HepG2 (cell line): ENCODE data around the gene GLB1L. TPM values are rescaled to one million over a fixed set of nuclear protein-coding genes. Genes with fewer than 3 reads are reported as not detected.
A peak's percentile ranks its signal among the peaks of the same experiment; 100 is the strongest.

Experiments
- ARNT ChIP-seq: fragments of 450-650 bp; IDR thresholded peaks from 2 replicates; pipeline ENCODE4 v1.6.1; 2017
- CEBPB ChIP-seq: IDR thresholded peaks from 2 replicates; pipeline ENCODE4 v1.6.1; 2011; ENCODE audit warnings: low read depth, low read length, improper control_type of control experiment, borderline replicate concordance
- ELF1 ChIP-seq: sonication (generic); formaldehyde crosslinking; IDR thresholded peaks from 2 replicates; pipeline ENCODE4 v1.4.0; 2020; ENCODE audit warnings: missing genetic modification reagents
- ESRRA ChIP-seq: sonication (generic); formaldehyde crosslinking; IDR thresholded peaks from 2 replicates; pipeline ENCODE4 v1.5.1; 2020; ENCODE audit warnings: mild to moderate bottlenecking, low read depth, missing genetic modification reagents
- HMGA1 ChIP-seq: sonication (generic); formaldehyde crosslinking; conservative IDR thresholded peaks from 2 replicates; pipeline ENCODE4 v1.4.0; 2020; ENCODE audit warnings: missing genetic modification reagents
- HNRNPLL ChIP-seq: fragments of 200-400 bp; formaldehyde crosslinking; IDR thresholded peaks from 2 replicates; pipeline ENCODE4 v1.6.1; 2017; ENCODE audit warnings: mild to moderate bottlenecking, low read depth, low read length; ENCODE audit not compliant: poor library complexity, severe bottlenecking
- ISX ChIP-seq: sonication (generic); formaldehyde crosslinking; conservative IDR thresholded peaks from 2 replicates; pipeline ENCODE4 v1.5.0; 2020; ENCODE audit warnings: missing genetic modification reagents
- POGZ ChIP-seq: sonication (generic); formaldehyde crosslinking; IDR thresholded peaks from 2 replicates; pipeline ENCODE4 v1.4.0; 2020; ENCODE audit warnings: mild to moderate bottlenecking, missing genetic modification reagents
- PPARG ChIP-seq: conservative IDR thresholded peaks from 2 replicates; pipeline ENCODE4 v1.6.1; 2016; ENCODE audit warnings: missing biosample characterization, missing genetic modification reagents
- REL ChIP-seq: sonication (generic); formaldehyde crosslinking; conservative IDR thresholded peaks from 2 replicates; pipeline ENCODE4 v1.8.0; 2022; ENCODE audit warnings: mild to moderate bottlenecking, missing genetic modification reagents, moderate library complexity
- RELA ChIP-seq: sonication (generic); formaldehyde crosslinking; IDR thresholded peaks from 2 replicates; pipeline ENCODE4 v1.4.0; 2020; ENCODE audit warnings: missing genetic modification reagents
- RNF2 ChIP-seq: fragments of 450-650 bp; conservative IDR thresholded peaks from 2 replicates; pipeline ENCODE4 v1.6.1; 2016; ENCODE audit warnings: low read depth
- RXRB ChIP-seq: IDR thresholded peaks from 2 replicates; pipeline ENCODE4 v1.6.1; 2016; ENCODE audit warnings: borderline replicate concordance, missing genetic modification reagents, missing compliant biosample characterization
- SIX1 ChIP-seq: sonication (generic); formaldehyde crosslinking; IDR thresholded peaks from 2 replicates; pipeline ENCODE4 v1.4.0; 2020; ENCODE audit warnings: missing genetic modification reagents, borderline replicate concordance
- SP2 ChIP-seq: sonication (generic); formaldehyde crosslinking; IDR thresholded peaks from 2 replicates; pipeline ENCODE4 v1.5.1; 2020; ENCODE audit warnings: mild to moderate bottlenecking, missing genetic modification reagents
- THAP11 ChIP-seq: IDR thresholded peaks from 2 replicates; pipeline ENCODE4 v1.6.1; 2016; ENCODE audit warnings: missing biosample characterization, missing genetic modification reagents
- TOPORS ChIP-seq: sonication (generic); formaldehyde crosslinking; IDR thresholded peaks from 2 replicates; pipeline ENCODE4 v1.8.0; 2023; ENCODE audit warnings: mild to moderate bottlenecking, missing genetic modification reagents
- ZNF205 ChIP-seq: IDR thresholded peaks from 2 replicates; pipeline ENCODE4 v1.6.1; 2018; ENCODE audit warnings: missing biosample characterization, missing genetic modification reagents
- ZNF256 ChIP-seq: sonication (generic); formaldehyde crosslinking; conservative IDR thresholded peaks from 2 replicates; pipeline ENCODE4 v1.4.0; 2020; ENCODE audit warnings: missing genetic modification reagents
- ZNF263 ChIP-seq: sonication (generic); formaldehyde crosslinking; IDR thresholded peaks from 2 replicates; pipeline ENCODE4 v1.4.0; 2020; ENCODE audit warnings: missing genetic modification reagents
- ZNF333 ChIP-seq: sonication (generic); formaldehyde crosslinking; IDR thresholded peaks from 2 replicates; pipeline ENCODE4 v1.4.0; 2020; ENCODE audit warnings: mild to moderate bottlenecking, missing genetic modification reagents, borderline replicate concordance
- ZNF337 ChIP-seq: sonication (generic); formaldehyde crosslinking; IDR thresholded peaks from 2 replicates; pipeline ENCODE4 v1.5.1; 2020; ENCODE audit warnings: missing genetic modification reagents, low read depth, mild to moderate bottlenecking, borderline replicate concordance
- ZNF589 ChIP-seq: sonication (generic); formaldehyde crosslinking; conservative IDR thresholded peaks from 2 replicates; pipeline ENCODE4 v1.8.0; 2022; ENCODE audit warnings: mild to moderate bottlenecking, moderate library complexity, missing genetic modification reagents
- ZNF644 ChIP-seq: IDR thresholded peaks from 2 replicates; pipeline ENCODE4 v1.6.1; 2016; ENCODE audit warnings: low read depth
- ZNF652 ChIP-seq: IDR thresholded peaks from 2 replicates; pipeline ENCODE4 v1.6.1; 2016; ENCODE audit warnings: low read depth, borderline replicate concordance
- ZNF772 ChIP-seq: sonication (generic); formaldehyde crosslinking; IDR thresholded peaks from 2 replicates; pipeline ENCODE4 v1.5.0; 2020; ENCODE audit warnings: mild to moderate bottlenecking, missing genetic modification reagents
- polyA plus RNA-seq, 8 experiments: library from polyadenylated mRNA; depleted of rRNA in 3 of 8; stranded (reverse) in 7 of 8; unstranded in 1 of 8; fragments of >200 nt; fragmentation: Illumina TruSeq in 4 of 8; extraction: Trizol in 4 of 8; gene quantifications; 2 replicates each; pipeline versions ENCODE4 v1.2.1 to v1.2.3, GENCODE V29; 2011 to 2016; ENCODE audit warnings: low read depth in 4 of 8, missing spikeins in 1 of 8, mixed read lengths in 1 of 8; ENCODE audit not compliant: insufficient read depth in 1 of 8
- total RNA-seq, 5 experiments: library from RNA; depleted of rRNA; stranded (reverse); fragments of >200 nt; fragmentation: Illumina TruSeq; extraction: Trizol; gene quantifications; 2 replicates each; pipeline ENCODE4 v1.2.3, GENCODE V29; 2016; ENCODE audit warnings: low read depth in 1 of 5
- TF ChIP-seq, protein P1 (sequence below): IDR thresholded peaks from 2 replicates; pipeline ENCODE4 v1.4.0; 2020; ENCODE audit warnings: mild to moderate bottlenecking, missing genetic modification reagents
- TF ChIP-seq, protein P2 (sequence below): IDR thresholded peaks from 2 replicates; pipeline ENCODE4 v1.6.1; 2016

The GLB1L gene
- total and polyA plus RNA-seq, 2 of the 13 experiments (the other 11 are each of a cell fraction or from before 2014, with no cell fraction given): 6.8 to 7.3 TPM

DNA sequence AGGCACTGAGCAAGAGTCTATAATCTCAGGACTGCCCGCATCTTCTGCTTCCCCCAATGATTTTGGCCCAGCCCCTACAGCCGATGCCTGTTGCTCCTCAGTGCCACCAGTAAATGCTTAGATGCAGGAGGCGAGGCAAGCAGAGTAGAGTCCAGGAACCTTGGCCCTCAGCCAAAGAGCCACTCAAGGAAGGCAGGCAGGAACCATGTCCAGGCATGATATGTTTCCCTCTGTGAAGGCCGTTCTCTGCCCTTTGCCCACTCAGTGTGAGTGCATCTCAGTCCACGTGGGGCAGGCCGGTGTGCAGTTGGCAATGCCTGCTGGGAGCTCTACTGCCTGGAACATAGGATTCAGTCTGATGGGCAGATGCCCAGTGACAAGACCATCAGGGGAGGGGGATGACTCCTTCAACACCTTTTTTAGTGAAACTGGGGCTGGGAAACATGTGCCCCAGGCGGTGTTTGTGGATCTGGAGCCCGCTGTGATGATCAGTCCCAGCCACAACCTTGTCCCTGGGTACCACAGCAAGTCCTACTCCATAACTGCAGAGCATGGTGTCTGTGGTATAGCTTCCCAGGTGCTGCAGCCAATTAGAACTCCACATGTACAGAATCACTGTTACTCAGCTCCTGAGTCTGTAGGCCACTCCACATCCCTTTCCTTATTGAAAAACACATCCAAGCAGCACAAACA, 24.3 kb upstream of the GLB1L start (continued):
- 0 out of 2 replicates have a peak, but pooled peaks have one; percentile 12 for TF ChIP-seq ZNF333 (CRISPR knock-in tag)
- 0 out of 2 replicates have a peak, but pooled peaks have one; percentile 15 for TF ChIP-seq THAP11 (CRISPR knock-in tag)
- TF ChIP-seq RELA (CRISPR knock-in tag): no peak
- no peak for TF ChIP-seq HNRNPLL
- TF ChIP-seq ZNF256 (CRISPR knock-in tag): no peak
- TF ChIP-seq ZNF337: no peak
- no peak for TF ChIP-seq REL
- TF ChIP-seq, protein P1, sequence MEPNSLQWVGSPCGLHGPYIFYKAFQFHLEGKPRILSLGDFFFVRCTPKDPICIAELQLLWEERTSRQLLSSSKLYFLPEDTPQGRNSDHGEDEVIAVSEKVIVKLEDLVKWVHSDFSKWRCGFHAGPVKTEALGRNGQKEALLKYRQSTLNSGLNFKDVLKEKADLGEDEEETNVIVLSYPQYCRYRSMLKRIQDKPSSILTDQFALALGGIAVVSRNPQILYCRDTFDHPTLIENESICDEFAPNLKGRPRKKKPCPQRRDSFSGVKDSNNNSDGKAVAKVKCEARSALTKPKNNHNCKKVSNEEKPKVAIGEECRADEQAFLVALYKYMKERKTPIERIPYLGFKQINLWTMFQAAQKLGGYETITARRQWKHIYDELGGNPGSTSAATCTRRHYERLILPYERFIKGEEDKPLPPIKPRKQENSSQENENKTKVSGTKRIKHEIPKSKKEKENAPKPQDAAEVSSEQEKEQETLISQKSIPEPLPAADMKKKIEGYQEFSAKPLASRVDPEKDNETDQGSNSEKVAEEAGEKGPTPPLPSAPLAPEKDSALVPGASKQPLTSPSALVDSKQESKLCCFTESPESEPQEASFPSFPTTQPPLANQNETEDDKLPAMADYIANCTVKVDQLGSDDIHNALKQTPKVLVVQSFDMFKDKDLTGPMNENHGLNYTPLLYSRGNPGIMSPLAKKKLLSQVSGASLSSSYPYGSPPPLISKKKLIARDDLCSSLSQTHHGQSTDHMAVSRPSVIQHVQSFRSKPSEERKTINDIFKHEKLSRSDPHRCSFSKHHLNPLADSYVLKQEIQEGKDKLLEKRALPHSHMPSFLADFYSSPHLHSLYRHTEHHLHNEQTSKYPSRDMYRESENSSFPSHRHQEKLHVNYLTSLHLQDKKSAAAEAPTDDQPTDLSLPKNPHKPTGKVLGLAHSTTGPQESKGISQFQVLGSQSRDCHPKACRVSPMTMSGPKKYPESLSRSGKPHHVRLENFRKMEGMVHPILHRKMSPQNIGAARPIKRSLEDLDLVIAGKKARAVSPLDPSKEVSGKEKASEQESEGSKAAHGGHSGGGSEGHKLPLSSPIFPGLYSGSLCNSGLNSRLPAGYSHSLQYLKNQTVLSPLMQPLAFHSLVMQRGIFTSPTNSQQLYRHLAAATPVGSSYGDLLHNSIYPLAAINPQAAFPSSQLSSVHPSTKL (CRISPR knock-in tag): peak; percentile 34
- TF ChIP-seq ZNF589 (CRISPR knock-in tag): no peak
- no peak for TF ChIP-seq ZNF652
- no peak; the same call in 1 of the 2 replicates for TF ChIP-seq ZNF772
- no peak for TF ChIP-seq ARNT
- no peak for TF ChIP-seq ELF1
- TF ChIP-seq SIX1: no peak
- TF ChIP-seq ISX (CRISPR knock-in tag): no peak
- no peak for TF ChIP-seq HMGA1 (CRISPR knock-in tag)
- peak; percentile 37; the same call in 1 of the 2 replicates for TF ChIP-seq ZNF263 (CRISPR knock-in tag)
- no peak; the same call in 1 of the 2 replicates for TF ChIP-seq RXRB (CRISPR knock-in tag)
- no peak for TF ChIP-seq POGZ (CRISPR knock-in tag)
- TF ChIP-seq PPARG (CRISPR knock-in tag): no peak
- no peak for TF ChIP-seq ZNF205 (CRISPR knock-in tag)
- TF ChIP-seq ZNF644 (CRISPR knock-in tag): 0 out of 2 replicates have a peak, but pooled peaks have one; percentile 22
- TF ChIP-seq ESRRA: 0 out of 2 replicates have a peak, but pooled peaks have one; percentile 47
- no peak for TF ChIP-seq TOPORS
- no peak for TF ChIP-seq CEBPB
- no peak for TF ChIP-seq SP2 (CRISPR knock-in tag)
- TF ChIP-seq, protein P2, sequence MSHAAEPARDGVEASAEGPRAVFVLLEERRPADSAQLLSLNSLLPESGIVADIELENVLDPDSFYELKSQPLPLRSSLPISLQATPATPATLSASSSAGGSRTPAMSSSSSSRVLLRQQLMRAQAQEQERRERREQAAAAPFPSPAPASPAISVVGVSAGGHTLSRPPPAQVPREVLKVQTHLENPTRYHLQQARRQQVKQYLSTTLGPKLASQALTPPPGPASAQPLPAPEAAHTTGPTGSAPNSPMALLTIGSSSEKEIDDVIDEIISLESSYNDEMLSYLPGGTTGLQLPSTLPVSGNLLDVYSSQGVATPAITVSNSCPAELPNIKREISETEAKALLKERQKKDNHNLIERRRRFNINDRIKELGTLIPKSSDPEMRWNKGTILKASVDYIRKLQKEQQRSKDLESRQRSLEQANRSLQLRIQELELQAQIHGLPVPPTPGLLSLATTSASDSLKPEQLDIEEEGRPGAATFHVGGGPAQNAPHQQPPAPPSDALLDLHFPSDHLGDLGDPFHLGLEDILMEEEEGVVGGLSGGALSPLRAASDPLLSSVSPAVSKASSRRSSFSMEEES (CRISPR knock-in tag): no peak
- TF ChIP-seq RNF2: no peak
